ENCODE measurements around the gene UGT1A5.

DNA sequence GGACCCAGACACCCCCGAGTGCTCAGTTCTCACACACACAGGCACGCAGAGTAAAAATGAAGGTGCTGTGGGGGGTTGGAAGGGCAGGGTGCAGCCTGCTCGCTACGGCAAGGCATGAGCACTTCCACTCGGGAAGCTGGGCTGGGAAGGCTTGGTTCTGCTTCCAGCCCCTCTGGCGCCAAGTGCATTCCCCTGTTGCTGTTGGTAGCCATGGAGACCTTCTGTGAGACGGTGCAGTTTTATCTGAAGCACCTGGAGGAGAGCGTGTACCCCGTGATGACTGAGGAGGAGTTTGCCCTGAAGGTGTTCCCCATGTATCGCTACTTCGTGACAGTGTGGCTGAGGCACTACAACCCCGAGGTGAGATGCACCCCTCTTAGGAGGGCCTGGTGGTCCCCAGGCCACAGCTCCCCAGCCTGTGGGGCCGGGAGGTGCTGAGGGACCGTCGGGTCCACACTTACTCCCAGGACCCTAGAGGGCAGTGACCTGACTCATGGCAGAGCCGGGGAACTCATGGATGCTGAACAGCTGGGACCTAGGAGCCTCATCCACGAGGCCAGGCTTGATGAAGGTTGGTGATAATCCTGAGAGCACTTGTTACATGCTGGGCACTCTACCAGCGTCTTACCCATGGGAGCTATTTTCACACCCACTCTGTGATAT, 80.9 kb downstream of the UGT1A5 start:
- TF ChIP-seq CTCF (IDR thresholded peaks at IDR 0.05; ENCODE audit: poor library complexity, severe bottlenecking) (no peak), EP300 (conservative IDR thresholded peaks at IDR 0.05; ENCODE audit: poor library complexity, severe bottlenecking) (no peak), POLR2AphosphoS5 (IDR thresholded peaks at IDR 0.05) (no peak), EZH2 (IDR thresholded peaks at IDR 0.05; ENCODE audit: borderline replicate concordance, insufficient read depth, low read length, poor library complexity, severe bottlenecking) (no peak), SMC3 (conservative IDR thresholded peaks at IDR 0.05; ENCODE audit: poor library complexity) (no peak), RAD21 (conservative IDR thresholded peaks at IDR 0.05) (no peak), MXI1 (conservative IDR thresholded peaks at IDR 0.05; ENCODE audit: poor library complexity, severe bottlenecking) (no peak)

All from neural cell (in vitro differentiated cells).